Thoracic aorta (tissue), 2 donors: Measurements from ENCODE around the gene ANKRD31. TPM values are rescaled to one million over a fixed set of nuclear protein-coding genes. Genes with fewer than 3 reads are reported as not detected.
"Not testable (repeated sequence)": the region's sequence is repeated elsewhere in the genome, so short reads cannot be mapped to it uniquely, and the experiment has no call there.

Source experiments
- ATAC-seq: fragments of 150-250 bp; one replicate; pipeline ENCODE4 v1.8.0; 2017; ENCODE audit warnings: low read depth; ENCODE audit not compliant: insufficient number of reproducible peaks, low FRiP score
- DNase-seq: peaks from one replicate; pipeline ENCODE4 v3.0.0-alpha.2; 2020; ENCODE audit warnings: low spot score
- H3K27ac ChIP-seq, 2 donors: fragments of 200-600 bp; sonication (generic); 1 replicate in 1 of 2; 2 replicates in 1 of 2; pipeline ENCODE4 v1.5.1; 2016; ENCODE audit warnings: mild to moderate bottlenecking in 2 of 2, moderate library complexity in 2 of 2
- H3K27me3 ChIP-seq: fragments of 200-600 bp; sonication (generic); replicated peaks from 2 replicates; pipeline ENCODE4 v1.6.0; 2016; ENCODE audit warnings: mild to moderate bottlenecking; ENCODE audit not compliant: insufficient read depth
- H3K36me3 ChIP-seq: fragments of 200-600 bp; sonication (generic); one replicate; pipeline ENCODE4 v1.5.1; 2016
- H3K4me1 ChIP-seq, 2 donors: fragments of 200-600 bp; sonication (generic); 1 replicate in 1 of 2; 2 replicates in 1 of 2; pipeline versions ENCODE4 v1.5.1 to v1.6.0; 2016; ENCODE audit warnings: low read depth in 2 of 2, mild to moderate bottlenecking in 1 of 2; ENCODE audit not compliant: control insufficient read depth in 1 of 2
- H3K4me3 ChIP-seq: fragments of 200-600 bp; sonication (generic); 2 replicates; pipeline ENCODE4 v1.5.1; 2016; ENCODE audit warnings: mild to moderate bottlenecking
- H3K9me3 ChIP-seq: fragments of 200-600 bp; sonication (generic); 2 replicates; pipeline ENCODE4 v1.5.1; 2016
- CTCF ChIP-seq: fragments of 200-600 bp; sonication (generic); IDR thresholded peaks from one replicate; pipeline ENCODE4 v1.5.1; 2019; ENCODE audit warnings: antibody characterized with exemption
- total RNA-seq, 2 donors: library from RNA; depleted of rRNA; stranded (reverse); fragments of >200 nt; gene quantifications; one replicate each; pipeline versions ENCODE4 v1.1.0 to v1.2.3, GENCODE V29; 2016

The ANKRD31 gene
- total RNA-seq, 2 donors from 2014 or later, result 0.14 TPM; not detected in 1

GRCh38 chr5:75226916-75227315 is 9.8 kb downstream of the ANKRD31 start:
- Histone ChIP-seq H3K4me1 (no peaks in the 10 kb centered on the region), H3K27me3 (no peaks in the 10 kb centered on the region), H3K36me3 (no peaks in the 10 kb centered on the region), H3K9me3 (no peaks in the 10 kb centered on the region), H3K27ac (no peak overlapping the region), H3K4me3 (no peak overlapping the region)
- DNase-seq (no peak), ATAC-seq (no peak)
- TF ChIP-seq CTCF, result no peak

GRCh38 chr5:75225506-75225905 is 11.2 kb downstream of the ANKRD31 start:
- DNase-seq (no peak), ATAC-seq (no peak)
- H3K27me3 ChIP-seq, result no peaks in the 10 kb centered on the region
- no peaks in the 10 kb centered on the region for H3K4me1 ChIP-seq
- no peaks in the 10 kb centered on the region for H3K9me3 ChIP-seq
- no peaks in the 10 kb centered on the region for H3K36me3 ChIP-seq
- H3K27ac ChIP-seq, result no peak overlapping the region
- no peak for TF ChIP-seq CTCF
- no peak overlapping the region for H3K4me3 ChIP-seq

GRCh38 chr5:75220787-75221186 is 15.9 kb downstream of the ANKRD31 start:
- not testable (repeated sequence) for H3K4me3 ChIP-seq, H3K27me3 ChIP-seq, DNase-seq, H3K9me3 ChIP-seq, H3K36me3 ChIP-seq, H3K27ac ChIP-seq, ATAC-seq, H3K4me1 ChIP-seq

- H3K9me3 ChIP-seq, result no peaks in the 10 kb centered on the region
- H3K27me3 ChIP-seq, result no peaks in the 10 kb centered on the region
- ATAC-seq (no peak), DNase-seq (no peak)
- no peaks in the 10 kb centered on the region for H3K36me3 ChIP-seq
- H3K4me1 ChIP-seq, result no peaks in the 10 kb centered on the region
- no peak overlapping the region for H3K27ac ChIP-seq
- TF ChIP-seq CTCF, result no peak
- H3K4me3 ChIP-seq, result no peak overlapping the region
These were observed 21.8 kb downstream of the ANKRD31 start for GRCh38 chr5:75214928-75215327.

GRCh38 chr5:75214409-75214808 is 22.3 kb downstream of the ANKRD31 start:
- no peak overlapping the region for H3K27ac ChIP-seq
- no peak for DNase-seq
- no peaks in the 10 kb centered on the region for H3K36me3 ChIP-seq
- no peak overlapping the region for H3K4me3 ChIP-seq
- no peaks in the 10 kb centered on the region for H3K9me3 ChIP-seq
- TF ChIP-seq CTCF, result no peak
- H3K27me3 ChIP-seq, result no peaks in the 10 kb centered on the region
- no peaks in the 10 kb centered on the region for H3K4me1 ChIP-seq
- ATAC-seq, result no peak

GRCh38 chr5:75203604-75204003 is 33.1 kb downstream of the ANKRD31 start:
- no peak for TF ChIP-seq CTCF
- ATAC-seq, result no peak

More at GRCh38 chr5:75203604-75204003, 33.1 kb downstream of the ANKRD31 start:
- no peaks in the 10 kb centered on the region for H3K9me3 ChIP-seq
- H3K4me1 ChIP-seq, result no peaks in the 10 kb centered on the region
- DNase-seq, result no peak
- no peaks in the 10 kb centered on the region for H3K27me3 ChIP-seq
- no peak overlapping the region for H3K27ac ChIP-seq
- no peak overlapping the region for H3K4me3 ChIP-seq
- no peaks in the 10 kb centered on the region for H3K36me3 ChIP-seq
